Measurements from ENCODE around the gene UNC13D.
"Not testable (repeated sequence)": the region's sequence is repeated elsewhere in the genome, so short reads cannot be mapped to it uniquely, and the experiment has no call there.

UNC13D gene

GRCh38 chr17:75820094-75821080 is 23.8 kb downstream of the UNC13D start:
- DNase-seq (ENCODE audit: low read depth in 2 of 2) = no peak

DNA sequence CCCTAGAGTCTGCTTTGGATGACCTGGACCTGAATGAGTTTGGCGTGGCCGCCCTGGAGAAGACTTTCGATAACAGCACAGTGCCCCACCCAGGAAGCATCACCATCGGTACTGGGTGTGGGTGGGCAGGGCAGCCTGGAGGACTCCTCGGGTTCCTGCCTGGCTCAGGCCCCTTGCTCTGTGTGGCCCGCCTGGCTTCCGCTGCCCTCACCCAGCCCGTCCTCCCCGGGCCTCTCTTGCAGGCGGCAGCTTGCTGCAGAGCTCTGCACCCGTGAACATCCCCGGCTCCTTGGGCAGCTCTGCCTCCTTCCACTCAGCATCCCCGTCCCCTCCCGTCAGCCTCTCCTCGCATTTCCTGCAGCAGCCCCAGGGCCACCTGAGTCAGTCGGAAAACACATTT is 24.5 kb downstream of the UNC13D start:
- no peak for DNase-seq (ENCODE audit: low read depth in 2 of 2)

DNA sequence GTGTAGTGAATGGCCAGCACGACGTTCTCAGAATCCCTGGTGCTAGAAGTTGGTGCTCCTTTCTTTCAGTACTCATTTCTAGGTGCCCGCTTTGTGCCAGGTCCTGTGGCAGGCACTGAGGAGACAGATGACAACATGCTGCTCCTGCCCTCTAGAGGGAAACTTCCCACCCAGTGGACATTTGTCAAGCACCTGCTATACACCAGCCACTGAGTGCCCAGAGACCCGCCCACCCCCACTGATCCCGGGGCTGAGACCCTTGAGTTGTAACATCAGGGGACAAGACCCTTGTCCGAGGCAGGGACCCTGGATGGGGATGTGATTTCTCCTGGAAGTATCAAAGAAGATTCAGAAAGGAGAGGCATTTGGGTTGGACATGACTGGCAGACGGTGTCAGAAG is 25.1 kb downstream of the UNC13D start:
- no peak for DNase-seq (ENCODE audit: low read depth in 2 of 2)

- DNase-seq (ENCODE audit: low read depth in 2 of 2) = no peak
These were observed 25.8 kb downstream of the UNC13D start for GRCh38 chr17:75818326-75818885.

DNA sequence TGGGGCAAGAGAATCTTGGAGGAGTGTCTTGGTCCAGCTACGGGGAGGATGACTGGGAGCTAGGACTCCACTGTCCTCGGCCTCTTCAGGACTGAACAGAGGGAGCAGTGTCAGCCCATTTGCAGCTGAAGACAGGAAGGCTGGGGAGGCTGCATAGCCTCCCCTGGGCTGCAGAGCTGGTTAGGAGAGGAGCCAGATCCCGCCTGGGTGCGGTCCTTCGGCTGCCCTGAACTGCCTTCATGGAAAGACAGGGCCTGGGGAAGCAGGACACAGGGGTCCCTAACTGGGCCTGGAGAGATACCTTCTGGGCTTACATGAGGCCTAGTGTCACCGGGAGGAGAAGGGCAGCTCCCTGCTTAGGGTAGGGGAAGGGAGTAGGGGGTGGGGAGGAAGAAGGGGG is 26.6 kb downstream of the UNC13D start:
- no peak for DNase-seq (ENCODE audit: low read depth in 2 of 2)

DNA sequence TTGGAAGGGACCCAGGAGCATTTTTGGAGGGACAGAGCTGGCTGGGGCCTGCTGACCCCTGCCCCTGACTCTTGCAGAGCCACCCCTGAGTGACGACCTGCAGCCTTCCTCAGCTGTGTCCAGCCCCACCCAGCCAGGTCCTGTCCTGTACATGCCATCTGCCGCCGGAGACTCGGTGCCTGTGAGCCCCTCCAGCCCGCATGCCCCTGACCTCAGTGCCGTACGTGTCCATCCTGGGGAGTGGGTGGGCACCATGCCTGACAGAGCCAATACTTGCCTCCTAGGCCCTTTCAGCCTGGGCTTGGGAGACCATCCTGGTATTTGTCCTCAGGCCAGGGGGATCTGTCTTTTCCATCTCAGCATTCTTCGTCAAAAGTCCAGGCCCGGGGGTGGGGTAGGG is 27.5 kb downstream of the UNC13D start:
- DNase-seq (ENCODE audit: low read depth in 2 of 2) = no peak

- no peak for DNase-seq (ENCODE audit: low read depth in 2 of 2)
These were observed 28.8 kb downstream of the UNC13D start for GRCh38 chr17:75815399-75815798.

DNA sequence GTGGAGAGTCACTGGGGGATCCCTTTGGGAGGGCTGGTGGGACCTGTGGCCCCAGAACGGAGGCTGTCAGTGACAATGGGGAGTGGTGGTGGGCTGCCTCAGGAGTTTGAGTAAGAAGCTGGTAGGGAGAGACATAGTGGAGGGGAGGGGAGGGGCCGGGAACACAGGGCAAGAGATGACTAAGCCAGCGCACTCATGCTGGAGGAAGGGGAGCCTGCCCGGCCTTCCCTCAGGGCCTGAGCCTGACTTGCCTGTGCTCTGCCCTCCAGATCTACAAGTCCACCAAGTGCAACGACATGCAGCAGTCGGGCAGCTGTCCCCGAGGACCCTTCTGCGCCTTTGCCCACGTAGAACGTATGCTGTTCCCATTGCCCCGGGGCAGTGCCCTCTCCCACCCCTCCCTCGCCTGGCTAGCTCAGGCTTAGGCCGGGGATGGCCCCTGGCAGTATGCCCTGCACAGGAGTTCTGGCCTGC is 29.3 kb downstream of the UNC13D start:
- DNase-seq (ENCODE audit: low read depth in 2 of 2) = no peak

DNA sequence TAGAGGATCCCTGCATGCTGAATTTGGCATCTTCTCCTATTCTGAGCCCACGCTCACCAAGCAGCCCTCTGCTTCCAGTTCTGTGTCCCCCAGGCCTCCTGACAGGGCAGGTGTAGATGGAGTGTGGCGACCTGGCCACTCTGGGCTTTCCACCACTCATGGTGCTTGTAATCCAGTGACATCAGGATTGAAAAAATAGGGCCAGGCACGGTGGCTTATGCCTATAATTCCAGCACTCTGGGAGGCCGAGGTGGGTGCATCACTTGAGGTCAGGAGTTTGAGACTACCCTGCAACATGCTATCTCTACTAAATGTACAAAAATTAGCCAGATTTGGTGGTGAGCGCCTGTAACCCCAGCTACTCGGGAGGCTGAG is 30.2 kb downstream of the UNC13D start:
- DNase-seq (ENCODE audit: low read depth in 2 of 2) = no peak

- DNase-seq (ENCODE audit: low read depth in 2 of 2) = no peak
These were observed 30.9 kb downstream of the UNC13D start for GRCh38 chr17:75813081-75814020.

DNA sequence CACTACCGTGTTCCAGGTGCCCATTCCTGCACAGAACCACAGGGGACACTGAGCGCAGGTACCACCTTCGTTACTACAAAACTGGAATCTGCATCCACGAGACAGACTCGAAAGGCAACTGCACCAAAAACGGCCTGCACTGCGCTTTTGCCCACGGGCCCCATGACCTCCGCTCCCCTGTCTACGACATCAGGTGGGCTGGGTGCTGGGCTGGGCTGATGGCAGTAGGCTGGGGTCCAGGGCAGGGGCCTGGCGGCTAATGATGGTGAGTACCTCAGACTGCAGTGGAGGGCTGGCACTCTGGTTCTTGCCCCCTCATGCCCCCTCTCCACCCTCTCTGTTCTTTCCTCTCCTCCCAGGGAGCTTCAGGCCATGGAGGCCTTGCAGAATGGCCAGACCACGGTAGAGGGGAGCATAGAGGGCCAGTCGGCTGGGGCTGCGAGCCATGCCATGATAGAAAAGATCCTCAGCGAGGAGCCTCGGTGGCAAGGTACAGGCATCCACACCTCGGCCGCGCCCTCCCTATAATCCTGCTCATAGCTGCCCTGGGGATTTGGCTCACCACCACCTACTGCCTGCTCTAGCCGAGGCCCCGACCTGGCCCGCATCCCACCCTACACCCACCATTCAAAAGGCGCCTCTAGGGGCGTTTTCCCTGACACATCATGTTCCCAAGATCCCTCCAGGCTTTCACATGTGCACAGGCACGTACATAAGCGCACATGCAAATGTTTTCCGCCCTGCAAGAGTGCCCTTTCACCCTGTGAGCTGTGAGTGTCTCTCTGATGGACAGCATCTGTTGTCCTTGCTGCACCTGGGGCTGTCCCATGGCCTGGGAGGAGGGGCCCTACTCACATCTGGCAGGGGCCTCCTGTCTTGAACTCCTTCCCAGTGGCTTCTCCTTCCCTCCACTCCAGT is 31.8 kb downstream of the UNC13D start:
- DNase-seq (ENCODE audit: low read depth in 2 of 2) = no peak

GRCh38 chr17:75811174-75811573 is 33.0 kb downstream of the UNC13D start:
- no peak for DNase-seq (ENCODE audit: low read depth in 2 of 2)

- not testable (repeated sequence) for DNase-seq (ENCODE audit: low read depth in 2 of 2)
These were observed 33.4 kb downstream of the UNC13D start for GRCh38 chr17:75810756-75811155.

GRCh38 chr17:75810216-75810615 is 34.0 kb downstream of the UNC13D start:
- no peak for DNase-seq (ENCODE audit: low read depth in 2 of 2)

DNA sequence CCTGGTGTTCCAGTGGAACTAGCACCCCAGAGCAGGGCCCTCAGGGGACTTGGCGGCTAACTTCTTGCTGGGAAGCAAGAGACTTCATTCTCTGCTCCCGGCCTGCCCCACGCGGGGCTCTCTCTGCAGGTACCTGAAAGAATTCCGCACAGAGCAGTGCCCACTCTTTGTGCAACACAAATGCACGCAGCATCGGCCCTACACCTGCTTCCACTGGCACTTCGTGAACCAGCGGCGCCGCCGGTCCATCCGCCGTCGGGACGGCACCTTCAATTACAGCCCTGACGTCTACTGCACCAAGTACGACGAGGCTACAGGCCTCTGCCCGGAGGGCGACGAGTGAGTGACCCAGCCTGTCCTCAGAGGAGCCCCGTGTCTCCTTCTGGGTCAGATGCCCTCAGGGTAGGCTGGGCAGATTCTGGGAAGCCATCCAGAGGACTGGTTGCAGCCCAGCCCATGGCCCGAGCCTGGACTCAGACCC is 34.5 kb downstream of the UNC13D start:
- no peak for DNase-seq (ENCODE audit: low read depth in 2 of 2)

DNA sequence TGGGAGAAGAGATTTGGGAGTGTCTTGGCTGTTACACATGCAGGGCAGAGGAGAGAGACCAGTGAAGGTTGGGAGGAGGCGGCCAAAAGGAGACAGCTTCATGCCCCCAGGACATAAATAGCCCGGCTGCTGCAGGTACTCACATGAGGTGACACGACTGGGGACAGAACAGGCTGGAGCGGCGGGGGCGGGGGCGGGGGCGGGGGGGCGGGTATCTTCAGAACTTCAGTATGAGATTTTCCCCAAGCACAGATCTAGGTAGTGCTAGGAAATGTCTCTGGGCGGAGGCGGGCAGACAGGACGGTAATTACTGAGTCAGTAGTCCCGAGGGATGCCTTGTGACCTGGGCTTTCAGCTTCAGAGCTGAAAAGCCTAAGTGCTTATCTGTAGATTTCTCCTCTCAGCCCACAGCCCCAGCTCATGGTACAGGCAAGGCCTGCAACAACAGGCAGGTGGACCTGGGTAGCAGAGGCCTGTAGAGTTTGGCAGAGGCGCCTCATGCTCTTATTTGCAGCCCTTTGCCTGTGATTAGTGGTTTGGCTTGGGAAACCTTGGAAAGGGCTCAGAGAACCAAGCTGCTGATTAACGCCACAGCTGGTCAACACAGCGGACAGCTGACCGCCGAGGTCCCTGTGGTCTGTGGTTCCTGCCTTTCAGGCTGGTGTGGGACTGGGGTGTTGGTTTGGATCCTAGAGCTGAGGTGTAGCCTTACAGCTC is 35.1 kb downstream of the UNC13D start:
- no peak for DNase-seq (ENCODE audit: low read depth in 2 of 2)

GRCh38 chr17:75808549-75808904 is 35.7 kb downstream of the UNC13D start:
- DNase-seq (ENCODE audit: low read depth in 2 of 2) = no peak

GRCh38 chr17:75807861-75808260 is 36.3 kb downstream of the UNC13D start:
- no peak for DNase-seq (ENCODE audit: low read depth in 2 of 2)

GRCh38 chr17:75806822-75807500 is 37.2 kb downstream of the UNC13D start:
- DNase-seq (ENCODE audit: low read depth in 2 of 2) = no peak

DNA sequence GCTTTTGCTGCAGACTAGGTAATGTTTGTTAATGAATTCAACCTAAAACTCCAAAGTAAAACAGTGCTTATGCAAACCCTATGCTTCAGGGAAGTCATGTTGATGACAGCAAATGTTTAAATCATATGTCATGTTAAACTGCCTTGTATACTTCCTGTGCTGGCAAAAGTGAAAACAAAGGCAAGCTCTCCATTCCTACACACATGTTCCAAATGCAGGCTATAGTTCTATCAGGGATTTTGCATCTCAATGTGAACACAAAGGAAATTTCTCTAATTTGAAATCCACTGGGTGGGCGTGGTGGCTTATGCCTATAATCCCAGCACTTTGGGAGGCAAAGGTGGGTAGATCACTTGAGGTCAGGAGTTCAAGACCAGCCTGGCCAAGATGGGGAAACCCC is 40.3 kb downstream of the UNC13D start:
- no peak for DNase-seq (ENCODE audit: low read depth in 2 of 2)

Measured in stimulated activated CD4-positive, alpha-beta T cell treated with anti-CD3 and anti-CD28 coated beads, Interleukin-15, amount 100 ng/mL, for 48 hours (primary cell).